HG03558 (cell line): ENCODE results near the gene PALLD.
"Not testable (repeated sequence)": the region's sequence is repeated elsewhere in the genome, so short reads cannot be mapped to it uniquely, and the experiment has no call there.

ENCODE experiments used
- ATAC-seq: cut with Tn5 transposase; IDR thresholded peaks from one replicate; pipeline ENCODE4 v1.9.1; 2021; ENCODE audit warnings: moderate number of reproducible peaks; ENCODE audit not compliant: unreplicated experiment; ENCODE audit errors: extremely low read depth

PALLD gene

DNA sequence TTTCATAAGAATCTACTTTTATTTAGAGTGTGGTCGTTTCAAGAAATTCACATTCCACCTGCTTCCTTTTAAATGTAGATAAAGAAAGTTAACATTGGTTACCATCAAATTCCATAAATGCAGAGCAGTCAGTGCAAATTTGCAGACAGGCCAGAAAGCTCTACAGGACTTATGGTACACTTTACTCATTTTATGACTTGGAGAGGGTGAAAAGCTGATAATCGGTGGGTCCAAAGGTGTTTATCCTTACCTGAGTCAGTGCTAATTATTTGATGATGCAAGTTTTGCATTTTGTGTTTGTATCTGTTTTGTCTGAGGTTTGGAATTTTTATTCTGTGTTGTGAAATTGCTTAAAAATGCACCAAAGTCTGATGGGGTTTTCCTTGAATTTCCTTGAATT, 193.3 kb downstream of the PALLD start:
- ATAC-seq = no peak

DNA sequence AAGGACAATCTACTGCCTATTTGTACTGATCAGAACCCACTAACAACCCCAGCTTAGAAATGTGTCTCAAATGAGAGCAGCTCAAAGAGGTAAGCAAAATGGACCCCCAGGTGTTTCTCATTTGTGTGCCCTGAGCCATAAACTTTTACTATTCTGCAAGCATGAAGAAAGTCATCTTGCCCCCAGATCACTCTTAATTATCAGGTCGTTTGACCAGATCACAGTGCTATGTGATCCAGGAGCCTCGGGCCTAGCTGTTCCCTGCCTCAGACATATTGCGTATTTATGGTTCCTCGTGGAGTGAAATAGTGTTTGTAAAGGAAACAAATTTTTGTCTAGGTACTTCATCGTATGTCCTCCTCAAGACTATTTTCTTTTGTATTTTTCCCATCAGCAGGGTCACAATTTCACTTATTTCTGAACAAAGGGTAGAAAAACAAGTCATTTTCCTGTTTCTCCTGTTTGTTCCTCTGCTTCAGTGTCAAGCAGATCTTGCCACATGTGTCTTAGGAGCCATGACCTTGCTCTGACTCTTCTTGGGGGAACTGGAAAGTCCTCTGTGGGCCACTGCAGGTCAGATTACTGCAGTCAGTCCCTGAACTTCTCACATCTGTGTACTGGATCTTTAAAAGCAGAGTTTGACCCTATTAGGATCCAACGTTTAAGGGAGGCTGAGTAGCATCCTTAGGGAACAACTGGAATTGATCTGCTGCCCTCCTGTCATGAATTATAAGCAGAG, 194.9 kb downstream of the PALLD start:
- ATAC-seq = no peak

DNA sequence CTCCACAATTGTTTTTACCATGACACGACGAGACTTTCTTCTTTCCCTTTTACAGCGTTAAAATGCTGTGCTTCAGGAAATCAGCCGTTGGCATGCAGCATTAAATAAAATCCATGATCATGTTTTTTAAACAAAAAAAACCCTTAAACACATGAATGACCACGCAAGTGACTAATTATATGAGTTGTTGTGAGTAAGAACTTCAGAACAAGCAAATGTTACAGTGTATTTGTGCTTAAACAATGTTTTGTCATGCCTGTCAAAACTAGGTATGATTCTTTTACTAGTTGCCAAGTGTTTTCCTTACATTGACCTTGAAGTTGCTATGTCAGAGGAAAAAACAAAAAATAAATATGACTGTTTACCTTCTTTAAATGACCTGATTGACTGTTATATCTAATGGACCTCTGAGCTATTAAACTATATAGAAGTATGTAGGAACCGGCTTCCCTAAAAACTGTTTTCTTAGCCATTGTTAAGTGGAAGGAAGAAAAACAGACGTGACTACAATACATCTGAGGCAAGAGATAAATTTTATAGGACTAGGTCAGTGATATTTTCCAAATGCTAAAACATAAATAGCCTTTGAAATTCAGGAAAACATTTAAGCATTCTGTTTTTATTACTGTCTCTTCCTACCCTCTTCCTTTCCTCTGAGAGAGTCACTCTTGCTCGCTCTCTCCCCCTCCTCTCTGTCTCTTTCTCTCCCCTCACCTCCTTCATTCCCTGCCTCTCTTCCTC, 197.1 kb downstream of the PALLD start:
- no peak for ATAC-seq

DNA sequence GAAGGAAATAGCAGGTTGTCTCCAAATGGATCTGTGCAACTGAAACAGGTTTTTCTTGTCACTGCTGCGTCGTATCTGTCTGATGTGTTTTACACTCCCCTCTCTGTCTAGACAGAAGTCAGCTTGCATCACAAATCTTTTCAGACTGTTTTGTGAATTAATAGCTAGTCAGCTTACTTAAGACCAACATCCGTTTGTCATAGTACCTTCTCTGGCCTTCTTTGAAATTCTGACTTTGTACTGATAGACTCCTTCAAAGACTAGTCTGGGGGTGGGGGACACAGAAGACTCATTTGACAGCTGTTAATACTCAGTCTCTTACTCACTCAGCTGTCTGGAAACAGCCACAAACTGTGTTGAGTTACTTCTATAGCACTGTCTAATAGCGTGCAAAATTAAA, 197.8 kb downstream of the PALLD start:
- ATAC-seq = no peak

DNA sequence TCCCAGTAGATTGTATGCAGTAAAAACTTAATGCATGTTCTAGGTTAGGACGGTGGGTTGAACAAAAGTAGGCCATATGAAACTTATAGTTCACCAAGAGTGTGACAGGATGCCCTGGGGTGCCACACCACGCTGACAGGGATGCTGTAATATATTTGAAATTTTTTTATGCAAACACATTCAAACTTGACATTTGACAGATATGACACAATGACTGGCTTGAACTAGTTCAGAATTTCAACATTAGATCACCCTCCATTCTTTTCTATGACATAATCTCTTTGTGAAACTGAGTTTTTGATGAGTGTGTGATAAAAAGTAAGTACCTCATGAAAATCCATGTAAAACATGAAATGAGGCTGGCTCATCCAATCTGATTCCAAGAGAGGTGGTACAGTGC, 198.4 kb downstream of the PALLD start:
- ATAC-seq = no peak

DNA sequence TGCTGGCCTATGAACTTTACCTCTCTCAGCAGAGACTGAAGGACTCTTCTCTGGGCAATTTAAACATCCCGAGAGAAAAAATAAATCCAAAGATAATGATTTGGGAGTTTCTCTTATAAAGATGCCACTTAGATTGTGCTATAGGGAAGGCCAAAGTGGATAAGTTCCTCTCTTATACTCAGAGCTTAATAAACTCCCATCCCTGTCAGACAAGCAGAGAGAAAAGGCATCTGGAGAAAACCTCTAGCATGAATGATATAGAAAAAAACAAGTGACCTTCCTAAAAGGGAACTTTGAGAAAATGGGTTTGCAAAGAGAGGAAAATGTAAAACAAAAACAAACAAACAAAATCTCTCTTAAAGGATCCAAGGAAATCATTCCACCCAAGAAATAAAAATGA, 199.4 kb downstream of the PALLD start:
- no peak for ATAC-seq

DNA sequence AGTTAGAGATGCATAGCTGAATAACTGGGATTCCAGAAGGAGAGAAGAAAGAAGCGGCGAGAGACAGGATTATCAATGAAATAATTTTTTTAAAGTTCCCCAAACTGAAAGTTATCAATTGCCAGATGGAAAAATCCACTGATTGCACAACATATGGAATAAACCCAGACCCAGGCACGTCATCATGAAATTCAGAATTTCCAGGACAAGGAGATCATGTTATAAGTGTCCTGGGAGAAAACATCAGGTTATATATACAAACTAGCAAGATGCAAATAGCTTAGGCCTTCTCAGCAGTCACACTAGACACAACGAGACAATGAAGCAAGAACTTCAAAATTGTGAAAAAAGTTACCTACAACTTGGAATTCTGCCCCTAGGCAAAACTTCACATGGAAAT, 200.0 kb downstream of the PALLD start:
- ATAC-seq = no peak

DNA sequence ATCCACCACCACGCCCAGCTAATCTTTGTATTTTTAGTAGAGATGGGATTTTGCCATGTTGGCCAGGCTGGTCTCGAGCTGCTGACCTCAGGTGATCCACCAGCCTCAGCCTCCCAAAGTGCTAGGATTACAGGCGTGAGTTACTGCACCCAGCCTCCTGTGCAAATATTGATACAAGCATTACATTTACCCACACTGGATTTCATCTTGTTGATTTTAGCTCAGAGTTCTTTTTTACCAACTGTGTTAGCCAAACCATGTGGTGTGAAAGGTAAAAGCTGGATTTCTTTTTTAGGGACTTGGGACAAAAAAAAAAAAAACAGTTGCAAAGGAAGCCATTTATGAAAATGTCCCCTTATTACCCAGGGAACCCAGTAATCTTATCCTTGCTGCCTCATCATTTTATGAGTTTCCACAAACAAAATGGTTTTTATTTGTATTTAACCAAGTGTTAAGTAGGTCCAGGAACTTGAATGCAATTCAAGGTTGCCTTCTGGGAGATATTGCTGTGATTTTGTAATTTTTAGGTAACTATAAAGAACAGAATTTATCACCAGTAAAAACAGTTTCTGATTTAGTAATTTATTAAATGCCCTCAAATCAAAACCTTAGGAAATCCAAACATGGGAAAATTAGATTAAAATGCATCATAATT, 202.5 kb downstream of the PALLD start:
- no peak for ATAC-seq

DNA sequence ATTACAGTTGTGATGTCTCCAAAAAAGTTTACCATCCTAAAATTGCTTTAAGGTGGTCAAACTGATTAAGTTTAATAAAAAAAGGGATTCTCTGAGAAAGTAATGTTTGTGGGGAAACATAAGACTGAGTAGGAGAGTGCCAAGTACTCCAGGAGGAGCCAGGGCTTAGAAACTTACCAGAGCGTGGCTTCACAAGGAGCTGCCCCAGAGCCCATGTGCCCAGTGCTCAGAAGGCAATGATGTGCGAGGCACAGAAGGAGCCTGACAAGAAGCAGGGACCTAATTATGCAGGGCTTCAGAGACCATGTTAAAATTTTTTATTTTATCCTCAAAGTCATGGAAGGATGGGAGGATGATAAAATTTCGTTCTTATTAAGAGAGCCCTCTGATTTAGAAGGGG, 204.2 kb downstream of the PALLD start:
- ATAC-seq = no peak

DNA sequence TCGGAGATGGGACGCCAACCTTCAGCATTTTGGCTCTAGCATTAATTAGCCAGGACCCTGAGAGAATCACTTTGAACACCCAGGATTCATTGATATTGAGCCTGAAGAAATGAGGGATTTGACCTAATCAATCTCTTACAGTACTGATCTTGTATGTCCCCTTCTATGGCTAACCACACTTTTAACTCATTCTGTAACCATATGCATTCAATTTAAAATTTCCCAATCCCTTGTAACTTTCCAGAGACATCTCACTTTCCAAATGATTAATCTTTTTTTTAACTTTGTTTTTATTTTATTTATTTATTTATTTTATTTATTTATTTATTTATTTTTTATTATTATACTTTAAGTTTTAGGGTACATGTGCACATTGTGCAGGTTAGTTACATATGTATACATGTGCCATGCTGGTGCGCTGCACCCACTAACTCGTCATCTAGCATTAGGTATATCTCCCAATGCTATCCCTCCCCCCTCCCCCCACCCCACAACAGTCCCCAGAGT, 205.8 kb downstream of the PALLD start:
- ATAC-seq = not testable (repeated sequence)

DNA sequence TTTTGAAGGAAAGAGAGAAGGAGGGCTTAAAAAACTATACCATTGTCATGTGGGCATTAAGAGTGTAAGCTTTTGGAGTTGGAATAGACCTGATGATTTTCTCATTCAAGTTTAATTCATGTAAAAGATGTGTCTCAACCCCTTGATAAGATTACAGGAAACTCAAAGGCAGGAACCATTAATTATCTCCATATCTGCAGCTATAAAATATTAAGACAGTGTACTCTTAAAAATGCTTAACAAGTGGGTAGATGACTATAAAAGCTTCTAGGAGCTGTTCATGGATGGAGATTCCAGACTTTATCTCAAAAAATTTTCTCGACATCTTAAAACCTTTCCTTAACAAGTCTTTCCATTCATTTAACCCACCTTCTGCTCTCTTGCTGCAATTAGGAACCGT, 208.3 kb downstream of the PALLD start:
- no peak for ATAC-seq

DNA sequence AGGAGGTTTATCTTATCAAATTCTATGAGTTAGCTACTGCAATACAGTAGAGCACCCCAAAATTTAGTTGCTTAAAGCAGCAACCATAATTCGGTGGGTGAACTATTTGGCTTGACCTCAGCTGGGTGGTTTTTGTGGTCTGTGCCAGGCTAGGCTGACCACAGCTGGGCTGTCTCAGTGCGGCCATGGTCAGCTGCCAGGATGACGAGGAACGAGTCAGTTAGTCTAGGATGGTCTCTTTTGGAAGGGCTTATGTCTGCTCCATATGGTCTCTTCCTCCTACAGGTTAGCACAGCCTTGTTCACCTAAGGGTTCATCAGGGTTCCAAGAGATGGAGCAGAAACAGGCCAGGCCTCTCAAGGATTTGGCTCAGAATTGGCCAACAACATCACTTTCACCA, 210.4 kb downstream of the PALLD start:
- ATAC-seq = no peak

DNA sequence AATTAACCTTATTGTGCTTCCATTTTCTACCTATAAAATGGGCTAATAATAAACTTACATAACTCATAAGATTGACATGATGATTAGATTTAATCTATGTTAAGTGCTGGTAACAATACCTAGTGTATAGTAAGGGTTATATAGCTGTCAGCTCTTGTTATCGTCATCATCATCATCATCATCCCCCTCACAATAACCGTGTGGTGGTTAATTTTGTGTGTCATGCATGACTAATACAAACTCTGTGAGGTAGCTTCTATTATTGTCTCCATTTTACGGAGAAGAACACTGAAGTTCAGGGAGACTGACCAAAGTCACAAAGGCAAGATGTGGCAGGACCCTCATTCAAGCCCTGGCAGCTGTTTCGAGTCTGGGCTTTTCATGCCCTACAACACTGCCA, 211.3 kb downstream of the PALLD start:
- ATAC-seq = no peak

DNA sequence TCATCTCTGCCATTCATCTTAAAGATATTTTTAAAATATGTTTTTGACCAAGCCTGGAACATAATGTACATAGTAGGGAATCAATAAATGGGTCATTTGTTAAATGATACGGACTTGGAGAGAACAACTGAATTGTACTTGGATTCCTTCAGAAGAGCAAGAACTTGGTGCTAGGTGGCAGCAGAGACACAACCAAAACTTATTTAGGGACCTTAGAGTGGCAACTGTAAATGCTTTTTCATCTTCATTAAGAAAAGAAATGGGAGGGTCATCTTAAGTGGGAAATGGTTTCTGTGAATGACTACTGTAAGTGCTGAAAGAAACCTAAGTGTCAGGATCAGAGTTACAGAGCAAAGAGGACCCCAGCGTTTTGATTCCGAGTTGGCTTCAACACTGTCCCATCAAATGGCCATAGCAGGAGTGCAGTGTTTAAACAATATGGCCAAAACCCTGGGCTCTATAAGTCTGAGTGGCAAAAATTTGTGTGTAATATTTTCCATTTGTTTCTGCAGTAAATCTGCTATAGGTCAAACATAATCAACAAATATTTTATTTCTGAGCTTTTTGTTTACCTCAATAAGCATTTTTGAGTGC, 213.6 kb downstream of the PALLD start:
- no peak for ATAC-seq

DNA sequence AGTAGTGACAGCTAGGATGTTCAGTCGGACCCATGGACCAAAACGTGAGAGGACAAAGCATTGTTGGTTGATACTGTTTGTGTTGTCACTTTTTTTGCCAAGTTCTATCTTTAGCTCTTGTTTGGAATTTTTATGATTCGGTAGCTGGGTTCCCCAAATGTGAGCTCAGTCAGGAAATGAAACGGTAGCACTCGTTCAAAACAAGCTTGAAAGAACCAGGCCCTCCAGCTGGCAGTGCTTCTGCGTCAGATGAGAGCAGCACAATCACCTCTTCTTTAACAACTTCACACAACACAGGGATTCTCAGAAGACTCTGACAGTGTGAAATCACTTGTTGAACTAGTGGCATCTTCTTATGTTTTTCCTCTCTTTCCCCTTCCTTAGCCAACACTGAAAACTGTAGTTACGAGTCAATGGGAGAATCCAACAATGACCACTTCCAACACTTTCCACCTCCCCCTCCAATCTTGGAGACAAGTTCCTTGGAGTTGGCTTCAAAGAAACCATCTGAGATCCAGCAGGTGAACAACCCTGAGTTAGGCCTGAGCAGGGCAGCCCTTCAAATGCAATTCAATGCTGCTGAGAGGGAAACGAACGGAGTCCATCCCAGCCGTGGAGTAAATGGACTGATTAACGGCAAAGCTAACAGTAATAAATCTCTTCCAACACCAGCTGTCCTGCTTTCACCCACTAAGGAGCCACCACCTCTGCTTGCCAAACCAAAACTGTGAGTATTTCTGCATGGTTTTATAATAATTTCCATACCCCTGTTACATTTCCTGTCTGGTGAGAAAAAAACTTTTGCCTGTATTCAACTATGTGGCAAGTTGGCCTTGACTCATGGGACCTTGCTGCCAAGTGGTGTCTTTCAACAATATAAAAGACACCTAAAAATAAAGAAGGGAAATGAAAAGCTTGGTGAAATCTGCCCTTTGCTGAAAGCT, 214.6 kb downstream of the PALLD start:
- no peak for ATAC-seq

DNA sequence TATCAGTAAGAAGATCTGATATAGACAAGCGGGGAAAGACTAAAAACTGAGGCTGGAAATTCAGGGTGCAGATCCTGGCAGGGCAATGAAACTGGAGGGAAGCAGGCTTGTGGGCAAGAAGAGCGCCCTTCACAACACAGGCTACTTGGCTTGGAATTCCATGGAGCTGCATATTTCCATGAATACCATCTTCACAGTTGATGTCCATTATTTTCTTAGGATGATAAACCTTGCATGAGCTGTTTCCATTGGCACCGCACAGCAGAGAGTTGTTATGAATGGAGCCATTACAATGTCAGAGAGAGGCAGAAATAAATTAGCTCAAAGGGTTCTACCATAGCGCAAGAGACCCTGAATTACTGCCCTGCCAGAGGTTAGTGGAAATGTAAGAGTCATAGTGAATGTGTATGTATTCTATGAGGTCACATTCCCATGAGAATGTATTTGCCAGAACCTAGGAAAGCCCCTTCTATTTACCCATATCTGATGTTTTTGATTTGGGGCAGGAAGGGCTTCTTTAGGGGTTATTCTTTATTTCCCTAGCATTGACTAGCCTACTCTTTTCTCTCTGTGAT, 215.6 kb downstream of the PALLD start:
- ATAC-seq = no peak

DNA sequence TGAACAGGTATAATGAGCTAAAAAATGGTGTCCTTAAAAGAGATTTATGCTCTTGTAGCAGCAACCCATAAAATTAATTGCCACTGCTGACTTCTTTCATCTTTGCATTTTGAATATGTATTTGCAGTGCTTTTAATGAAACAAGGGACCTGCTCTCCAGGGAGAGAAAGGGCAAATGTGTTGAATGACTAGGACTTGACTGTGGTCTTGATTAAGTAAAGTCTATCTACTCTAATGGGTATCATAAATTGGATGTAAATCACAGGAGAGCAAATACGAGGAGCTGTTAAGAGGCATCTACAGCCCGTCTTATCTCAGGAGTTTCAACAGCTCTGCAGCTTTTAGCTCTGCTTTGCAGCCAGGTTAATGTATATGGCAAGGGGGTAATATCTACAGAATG, 216.4 kb downstream of the PALLD start:
- ATAC-seq = no peak

DNA sequence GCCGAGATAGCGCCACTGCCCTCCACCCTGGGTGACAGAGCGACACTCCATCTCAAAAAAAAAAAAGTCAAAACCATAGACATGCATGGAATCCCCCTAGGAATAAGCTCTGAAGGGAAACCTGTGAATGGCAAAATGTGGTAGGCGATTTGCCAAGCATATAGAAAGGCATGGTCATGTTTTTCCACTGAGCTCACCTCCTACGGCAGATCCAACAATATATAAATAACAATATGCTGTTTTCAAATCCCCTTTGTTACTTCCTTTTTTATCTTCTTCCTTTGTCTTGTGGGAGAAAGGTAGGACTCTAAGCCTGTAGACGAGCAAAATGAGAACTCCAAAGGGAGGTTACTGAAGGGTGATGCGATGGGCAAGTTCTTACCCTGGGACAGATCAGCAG, 219.0 kb downstream of the PALLD start:
- ATAC-seq = no peak

DNA sequence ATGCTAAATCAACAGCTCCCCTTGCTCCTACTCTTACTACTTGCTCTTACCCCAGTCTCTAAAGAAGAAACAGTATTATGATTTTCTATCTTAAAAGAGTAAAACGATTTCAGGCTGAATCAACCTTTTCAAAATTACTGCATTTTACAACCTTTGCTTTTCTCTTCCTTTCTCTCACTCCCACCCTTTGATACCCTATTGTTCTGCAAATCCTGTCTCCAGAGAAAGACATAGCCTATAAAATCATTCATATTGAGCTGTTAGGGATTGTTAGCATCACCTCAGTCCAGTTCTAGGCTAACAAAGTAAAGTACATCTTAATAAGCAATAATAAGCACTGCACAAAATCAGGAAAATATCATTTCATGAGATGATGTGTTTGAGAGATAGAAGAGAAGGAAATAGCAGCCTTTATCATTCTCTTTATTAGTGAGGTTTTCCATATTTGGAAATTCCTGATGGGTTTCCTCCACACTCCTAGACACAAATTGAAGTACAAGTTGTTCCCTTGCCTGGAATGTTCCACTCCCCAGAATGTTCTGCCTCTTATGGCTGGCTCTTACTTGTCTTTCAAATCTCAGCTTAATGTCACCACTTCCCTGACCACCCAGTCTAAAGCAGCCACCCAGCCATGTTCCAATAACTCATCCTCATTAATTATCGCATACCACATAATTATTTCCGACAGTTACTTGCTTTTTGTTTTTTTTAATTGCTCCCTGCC, 219.7 kb downstream of the PALLD start:
- no peak for ATAC-seq
